Upper lobe of left lung (tissue), 6 donors: ENCODE measurements around the gene SPINDOC. TPM values are rescaled to one million over a fixed set of nuclear protein-coding genes. Genes with fewer than 3 reads are reported as not detected.

ENCODE experiments used
- ATAC-seq, 2 donors: fragments of 200-7000 bp; cut with Tn5 transposase; one replicate each; pipeline ENCODE4 v1.9.1; 2022; ENCODE audit warnings: mild to moderate bottlenecking in 2 of 2, moderate library complexity in 2 of 2; ENCODE audit not compliant: low FRiP score in 2 of 2
- DNase-seq, 2 donors: peaks; one replicate each; pipeline ENCODE4 v3.0.0-alpha.2; 2019 to 2020
- H3K27ac ChIP-seq, 4 donors: fragments of 200-600 bp; sonication (generic); one replicate each; pipeline ENCODE4 v1.5.1; 2016 to 2019
- H3K27me3 ChIP-seq, 4 donors: fragments of 200-600 bp; sonication (generic); one replicate each; pipeline ENCODE4 v1.5.1; 2017 to 2019
- H3K36me3 ChIP-seq, 4 donors: fragments of 200-600 bp; sonication (generic); one replicate each; pipeline ENCODE4 v1.5.1; 2016 to 2019
- H3K4me1 ChIP-seq, 4 donors: fragments of 200-600 bp; sonication (generic); one replicate each; pipeline ENCODE4 v1.5.1; 2018 to 2019
- H3K4me3 ChIP-seq, 4 donors: fragments of 200-600 bp; sonication (generic); one replicate each; pipeline ENCODE4 v1.5.1; 2017 to 2019; ENCODE audit warnings: mild to moderate bottlenecking in 2 of 4, moderate library complexity in 1 of 4
- H3K9me3 ChIP-seq, 4 donors: fragments of 200-600 bp; sonication (generic); one replicate each; pipeline ENCODE4 v1.5.1; 2018 to 2019
- EP300 ChIP-seq, 4 donors: sonication (generic); formaldehyde crosslinking; IDR thresholded peaks; one replicate each; pipeline ENCODE4 v1.5.1; 2017; ENCODE audit warnings: antibody characterized with exemption in 4 of 4, control low read depth in 2 of 4
- POLR2A ChIP-seq, 4 donors: fragments of 450-650 bp; IDR thresholded peaks; one replicate each; pipeline ENCODE4 v1.5.1; 2016 to 2017; ENCODE audit warnings: antibody characterized with exemption in 4 of 4, mild to moderate bottlenecking in 2 of 4
- POLR2AphosphoS5 ChIP-seq, 2 donors: sonication (generic); formaldehyde crosslinking; IDR thresholded peaks; one replicate each; pipeline ENCODE4 v1.5.1; 2017; ENCODE audit warnings: antibody characterized with exemption in 2 of 2
- WGBS, 2 donors: methylation state at CpG; one replicate each; pipeline ENCODE4 v1.1.5; 2017 to 2018; 5-methylcytosine and 5-hydroxymethylcytosine counted together
- total RNA-seq, 6 donors: library from RNA; depleted of rRNA in 4 of 6; stranded (reverse); fragments of >200 nt in 4 of 6; gene quantifications; one replicate each; pipeline versions ENCODE4 v1.1.0 to v1.2.1, GENCODE V29; 2016 to 2021
- TF ChIP-seq, protein P1 (sequence below), 6 experiments: fragments of 450-650 bp in 4 of 6; fragments of 200-600 bp in 2 of 6; sonication (generic) in 2 of 6; IDR thresholded peaks; one replicate each; pipeline ENCODE4 v1.5.1; 2016 to 2019; ENCODE audit warnings: antibody characterized with exemption in 6 of 6
- donor health status: DM: no; HTN: no; CAD: no; lungs with moderate emphysema.
- donor health status: DM: no; HTN: yes; CAD: no; lungs with severe emphysema.

The SPINDOC gene
- total RNA-seq, 6 donors from 2014 or later, result 9.0 to 22.5 (median 16.3) TPM

DNA sequence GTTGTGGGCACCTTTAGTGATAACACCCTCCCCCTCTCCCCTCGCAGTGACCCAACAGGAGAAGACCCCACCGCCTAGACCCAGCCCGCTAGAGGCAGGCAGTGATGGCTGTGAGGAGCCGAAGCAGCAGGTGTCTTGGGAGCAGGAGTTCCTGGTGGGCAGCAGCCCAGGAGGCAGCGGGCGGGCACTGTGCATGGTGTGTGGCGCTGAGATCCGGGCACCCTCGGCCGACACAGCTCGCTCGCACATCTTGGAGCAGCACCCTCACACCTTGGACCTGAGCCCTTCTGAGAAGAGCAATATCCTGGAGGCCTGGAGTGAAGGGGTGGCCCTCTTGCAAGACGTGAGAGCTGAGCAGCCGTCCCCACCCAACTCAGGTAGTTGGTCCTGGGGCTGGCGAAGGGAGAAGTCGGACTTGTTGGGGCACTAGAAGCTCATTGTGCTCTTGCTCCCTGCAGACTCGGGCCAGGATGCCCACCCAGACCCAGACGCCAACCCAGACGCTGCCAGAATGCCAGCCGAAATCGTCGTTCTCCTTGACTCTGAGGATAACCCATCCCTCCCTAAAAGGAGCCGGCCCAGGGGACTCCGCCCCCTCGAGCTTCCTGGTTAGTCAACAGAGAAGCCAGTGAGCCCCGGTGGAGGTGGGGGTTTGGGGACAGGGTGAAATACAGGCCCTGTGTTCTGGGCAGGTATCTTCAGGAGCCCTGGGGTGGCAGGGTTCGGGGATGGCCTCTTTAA is 4.7 kb downstream of the SPINDOC start:
- 86 to 91% methylated on average over 16 to 27 of the region's 27 CpGs for WGBS, 2 donors
- H3K36me3 ChIP-seq, result peaks cover 6 to 56% (median 45%) of the 10 kb centered on the region in 4 donors
- no peak for ATAC-seq

DNA sequence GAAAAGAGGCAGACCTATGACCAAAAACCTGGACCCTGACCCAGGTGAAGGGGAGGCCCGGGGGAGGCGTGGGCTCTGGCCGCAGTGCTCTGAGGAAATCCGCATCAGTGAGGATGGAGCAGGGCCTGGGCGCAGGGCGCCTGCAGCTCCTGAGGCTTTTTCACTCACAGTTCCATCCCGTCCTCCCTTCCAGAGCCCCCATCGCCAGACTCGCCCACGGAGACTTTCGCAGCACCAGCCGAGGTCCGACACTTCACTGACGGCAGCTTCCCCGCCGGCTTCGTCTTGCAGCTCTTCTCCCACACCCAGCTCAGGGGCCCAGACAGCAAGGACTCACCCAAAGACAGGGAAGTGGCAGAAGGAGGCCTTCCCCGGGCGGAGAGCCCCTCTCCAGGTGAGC is 5.4 kb downstream of the SPINDOC start:
- H3K36me3 ChIP-seq, result peaks cover 12 to 63% (median 51%) of the 10 kb centered on the region in 4 donors
- DNase-seq, result peak in 1 of 2 donors; percentile 73
- no peak overlapping the region for H3K4me3 ChIP-seq
- TF ChIP-seq, protein P1, sequence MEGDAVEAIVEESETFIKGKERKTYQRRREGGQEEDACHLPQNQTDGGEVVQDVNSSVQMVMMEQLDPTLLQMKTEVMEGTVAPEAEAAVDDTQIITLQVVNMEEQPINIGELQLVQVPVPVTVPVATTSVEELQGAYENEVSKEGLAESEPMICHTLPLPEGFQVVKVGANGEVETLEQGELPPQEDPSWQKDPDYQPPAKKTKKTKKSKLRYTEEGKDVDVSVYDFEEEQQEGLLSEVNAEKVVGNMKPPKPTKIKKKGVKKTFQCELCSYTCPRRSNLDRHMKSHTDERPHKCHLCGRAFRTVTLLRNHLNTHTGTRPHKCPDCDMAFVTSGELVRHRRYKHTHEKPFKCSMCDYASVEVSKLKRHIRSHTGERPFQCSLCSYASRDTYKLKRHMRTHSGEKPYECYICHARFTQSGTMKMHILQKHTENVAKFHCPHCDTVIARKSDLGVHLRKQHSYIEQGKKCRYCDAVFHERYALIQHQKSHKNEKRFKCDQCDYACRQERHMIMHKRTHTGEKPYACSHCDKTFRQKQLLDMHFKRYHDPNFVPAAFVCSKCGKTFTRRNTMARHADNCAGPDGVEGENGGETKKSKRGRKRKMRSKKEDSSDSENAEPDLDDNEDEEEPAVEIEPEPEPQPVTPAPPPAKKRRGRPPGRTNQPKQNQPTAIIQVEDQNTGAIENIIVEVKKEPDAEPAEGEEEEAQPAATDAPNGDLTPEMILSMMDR (IDR thresholded peaks at IDR 0.05), result no peak
- TF ChIP-seq EP300 (IDR thresholded peaks at IDR 0.05), result no peak
- no peak for TF ChIP-seq POLR2AphosphoS5 (IDR thresholded peaks at IDR 0.05)
- TF ChIP-seq POLR2A (IDR thresholded peaks at IDR 0.05), result no peak
- 92 to 97% methylated on average over 15 to 19 of the region's 19 CpGs for WGBS, 2 donors
- H3K4me1 ChIP-seq, result peaks cover 10 to 28% (median 13%) of the 10 kb centered on the region in 4 donors
- ATAC-seq, result no peak
- H3K9me3 ChIP-seq, result no peaks in the 10 kb centered on the region
- no peak overlapping the region for H3K27ac ChIP-seq
- H3K27me3 ChIP-seq, result no peaks in the 10 kb centered on the region

More for the DNA sequence above, 4.7 kb downstream of the SPINDOC start:
- Histone ChIP-seq H3K27me3 (no peaks in the 10 kb centered on the region), H3K9me3 (no peaks in the 10 kb centered on the region), H3K27ac (no peak overlapping the region), H3K4me3 (no peak overlapping the region), H3K4me1 (peaks cover 11 to 28% (median 14%) of the 10 kb centered on the region in 4 donors)
- TF ChIP-seq POLR2AphosphoS5 (IDR thresholded peaks at IDR 0.05) (no peak), EP300 (IDR thresholded peaks at IDR 0.05) (no peak), POLR2A (IDR thresholded peaks at IDR 0.05) (no peak)
- TF ChIP-seq, protein P1 (IDR thresholded peaks at IDR 0.05), result no peak
- peak in 1 of 2 donors; percentile 73 for DNase-seq

DNA sequence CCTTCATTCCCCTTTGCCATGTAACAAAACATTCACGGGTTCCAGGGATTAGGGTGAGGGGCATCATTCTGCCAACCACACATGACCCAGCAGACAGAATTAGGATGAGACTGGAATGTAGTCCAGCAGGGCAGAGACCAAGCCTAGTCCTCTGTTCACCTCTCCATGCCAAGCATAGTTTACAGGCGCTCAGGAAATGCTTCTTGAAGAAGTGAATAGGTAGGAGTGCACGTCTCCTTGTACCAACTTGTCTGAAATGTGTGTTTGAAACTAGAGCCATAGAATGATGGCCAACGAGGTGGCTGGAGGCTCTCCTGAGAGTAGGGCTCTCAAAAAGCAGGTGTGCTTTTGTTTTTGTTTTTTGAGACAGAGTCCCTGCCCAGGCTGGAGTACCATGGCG is 8.2 kb downstream of the SPINDOC start:
- Histone ChIP-seq H3K27ac (no peak overlapping the region), H3K36me3 (peaks cover 12 to 91% (median 71%) of the 10 kb centered on the region in 4 donors), H3K4me1 (peaks cover 0 to 3% (median 0%) of the 10 kb centered on the region in 4 donors), H3K9me3 (no peaks in the 10 kb centered on the region), H3K27me3 (no peaks in the 10 kb centered on the region), H3K4me3 (no peak overlapping the region)
- TF ChIP-seq, protein P1 (IDR thresholded peaks at IDR 0.05), result no peak
- TF ChIP-seq POLR2A (IDR thresholded peaks at IDR 0.05), result no peak
- no peak for TF ChIP-seq POLR2AphosphoS5 (IDR thresholded peaks at IDR 0.05)
- no peak for TF ChIP-seq EP300 (IDR thresholded peaks at IDR 0.05)
- ATAC-seq, result no peak
- 87 to 88% methylated on average over 4 to 5 of the region's 5 CpGs for WGBS, 2 donors
- no peak for DNase-seq

DNA sequence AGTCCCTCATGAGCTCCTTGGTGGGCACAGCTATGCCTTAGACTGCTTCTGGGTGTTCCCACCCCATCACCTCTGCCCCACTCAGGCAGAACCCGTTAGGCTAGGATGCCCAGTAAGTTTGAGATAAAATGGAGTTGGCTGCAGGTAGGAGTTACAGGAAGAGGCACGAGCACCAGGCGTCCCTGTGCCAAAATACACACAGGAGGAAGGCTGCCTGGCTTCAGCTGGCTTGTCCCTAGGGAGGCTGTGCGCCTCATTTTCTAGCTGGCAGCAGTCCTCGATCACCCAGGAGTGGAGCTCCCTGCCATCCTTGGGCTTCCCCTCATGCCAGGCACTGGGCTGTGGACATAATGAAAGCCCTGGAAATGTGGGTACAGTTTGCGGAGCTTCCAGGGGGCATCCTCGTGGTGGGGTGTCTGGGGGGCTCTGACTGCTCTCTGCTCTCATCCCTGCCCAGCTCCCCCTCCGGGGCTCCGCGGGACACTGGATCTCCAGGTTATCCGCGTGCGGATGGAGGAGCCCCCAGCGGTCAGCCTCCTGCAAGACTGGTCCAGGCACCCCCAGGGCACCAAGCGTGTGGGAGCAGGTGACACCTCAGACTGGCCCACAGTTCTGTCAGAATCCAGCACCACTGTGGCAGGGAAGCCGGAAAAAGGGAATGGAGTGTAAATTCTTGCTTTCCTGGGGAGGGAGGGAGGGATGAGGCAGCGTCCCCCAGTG is 13.4 kb downstream of the SPINDOC start:
- H3K36me3 ChIP-seq, result peaks cover 8 to 61% (median 46%) of the 10 kb centered on the region in 4 donors
- peak in 1 of 2 donors; percentile 38 for DNase-seq

More for the DNA sequence above, 13.4 kb downstream of the SPINDOC start:
- no peaks in the 10 kb centered on the region for H3K4me1 ChIP-seq
- WGBS, 2 donors, result 70 to 85% methylated on average over 6 to 17 of the region's 17 CpGs
- H3K4me3 ChIP-seq, result no peak overlapping the region
- H3K27ac ChIP-seq, result no peak overlapping the region
- no peaks in the 10 kb centered on the region for H3K27me3 ChIP-seq
- TF ChIP-seq, protein P1 (IDR thresholded peaks at IDR 0.05), result no peak
- no peak for TF ChIP-seq EP300 (IDR thresholded peaks at IDR 0.05)
- no peak for TF ChIP-seq POLR2AphosphoS5 (IDR thresholded peaks at IDR 0.05)
- no peak for TF ChIP-seq POLR2A (IDR thresholded peaks at IDR 0.05)
- no peaks in the 10 kb centered on the region for H3K9me3 ChIP-seq
- ATAC-seq, result no peak
